ENCODE measurements around the gene PEAR1. TPM values are rescaled to one million over a fixed set of nuclear protein-coding genes. Genes with fewer than 3 reads are reported as not detected.

The PEAR1 gene, protein sequence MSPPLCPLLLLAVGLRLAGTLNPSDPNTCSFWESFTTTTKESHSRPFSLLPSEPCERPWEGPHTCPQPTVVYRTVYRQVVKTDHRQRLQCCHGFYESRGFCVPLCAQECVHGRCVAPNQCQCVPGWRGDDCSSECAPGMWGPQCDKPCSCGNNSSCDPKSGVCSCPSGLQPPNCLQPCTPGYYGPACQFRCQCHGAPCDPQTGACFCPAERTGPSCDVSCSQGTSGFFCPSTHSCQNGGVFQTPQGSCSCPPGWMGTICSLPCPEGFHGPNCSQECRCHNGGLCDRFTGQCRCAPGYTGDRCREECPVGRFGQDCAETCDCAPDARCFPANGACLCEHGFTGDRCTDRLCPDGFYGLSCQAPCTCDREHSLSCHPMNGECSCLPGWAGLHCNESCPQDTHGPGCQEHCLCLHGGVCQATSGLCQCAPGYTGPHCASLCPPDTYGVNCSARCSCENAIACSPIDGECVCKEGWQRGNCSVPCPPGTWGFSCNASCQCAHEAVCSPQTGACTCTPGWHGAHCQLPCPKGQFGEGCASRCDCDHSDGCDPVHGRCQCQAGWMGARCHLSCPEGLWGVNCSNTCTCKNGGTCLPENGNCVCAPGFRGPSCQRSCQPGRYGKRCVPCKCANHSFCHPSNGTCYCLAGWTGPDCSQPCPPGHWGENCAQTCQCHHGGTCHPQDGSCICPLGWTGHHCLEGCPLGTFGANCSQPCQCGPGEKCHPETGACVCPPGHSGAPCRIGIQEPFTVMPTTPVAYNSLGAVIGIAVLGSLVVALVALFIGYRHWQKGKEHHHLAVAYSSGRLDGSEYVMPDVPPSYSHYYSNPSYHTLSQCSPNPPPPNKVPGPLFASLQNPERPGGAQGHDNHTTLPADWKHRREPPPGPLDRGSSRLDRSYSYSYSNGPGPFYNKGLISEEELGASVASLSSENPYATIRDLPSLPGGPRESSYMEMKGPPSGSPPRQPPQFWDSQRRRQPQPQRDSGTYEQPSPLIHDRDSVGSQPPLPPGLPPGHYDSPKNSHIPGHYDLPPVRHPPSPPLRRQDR
- 0.94 TPM for total RNA-seq

DNA sequence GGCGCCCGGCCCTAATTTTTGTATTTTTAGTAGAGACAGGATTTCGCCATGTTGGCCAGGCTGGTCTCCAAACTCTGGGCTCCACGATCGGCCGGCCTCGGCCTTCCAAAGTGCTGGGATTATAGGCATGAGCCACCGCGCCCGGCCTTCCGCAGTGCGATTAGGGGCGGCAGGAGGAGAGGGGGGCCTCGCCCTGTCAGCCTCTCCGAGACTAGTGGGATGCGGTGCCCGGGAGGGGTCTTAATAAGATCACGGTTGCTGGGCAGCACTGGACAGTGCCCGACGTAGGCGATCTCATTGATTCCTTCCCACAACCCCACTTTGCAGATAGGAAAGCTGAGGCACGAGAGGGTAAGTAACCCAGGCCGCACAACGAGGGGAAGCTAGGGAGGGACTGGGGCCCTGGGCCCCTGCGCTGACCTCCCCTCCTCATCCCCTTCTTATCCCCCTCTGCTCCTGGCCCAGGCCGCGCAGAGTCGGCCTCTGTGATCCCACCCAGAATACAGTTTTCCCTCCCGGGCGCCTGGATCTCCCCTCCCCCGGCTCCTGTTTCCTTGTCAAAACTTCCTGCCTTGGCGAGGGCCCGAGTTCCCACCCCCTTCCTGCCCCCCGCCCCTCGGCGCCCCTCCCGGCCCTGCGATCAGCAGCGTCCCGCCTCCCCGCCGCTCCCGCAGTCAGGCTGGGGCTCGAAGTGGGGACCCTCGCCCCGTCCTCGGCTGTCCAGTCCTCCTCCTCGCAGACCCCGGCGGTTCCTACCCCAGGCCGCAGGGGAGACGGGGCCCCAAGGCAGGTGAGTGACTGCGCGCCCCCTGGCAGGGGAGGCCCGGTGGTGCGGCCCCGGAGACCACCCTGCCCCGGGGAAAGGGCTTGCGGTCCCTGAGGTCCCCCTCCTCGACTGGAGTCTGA, at the start of gene PEAR1:
PEAR1 (plus strand) TSS at position 671 of the 906 bp plus-strand sequence. CDS start 10,209 bp downstream, outside the sequence.

DNA sequence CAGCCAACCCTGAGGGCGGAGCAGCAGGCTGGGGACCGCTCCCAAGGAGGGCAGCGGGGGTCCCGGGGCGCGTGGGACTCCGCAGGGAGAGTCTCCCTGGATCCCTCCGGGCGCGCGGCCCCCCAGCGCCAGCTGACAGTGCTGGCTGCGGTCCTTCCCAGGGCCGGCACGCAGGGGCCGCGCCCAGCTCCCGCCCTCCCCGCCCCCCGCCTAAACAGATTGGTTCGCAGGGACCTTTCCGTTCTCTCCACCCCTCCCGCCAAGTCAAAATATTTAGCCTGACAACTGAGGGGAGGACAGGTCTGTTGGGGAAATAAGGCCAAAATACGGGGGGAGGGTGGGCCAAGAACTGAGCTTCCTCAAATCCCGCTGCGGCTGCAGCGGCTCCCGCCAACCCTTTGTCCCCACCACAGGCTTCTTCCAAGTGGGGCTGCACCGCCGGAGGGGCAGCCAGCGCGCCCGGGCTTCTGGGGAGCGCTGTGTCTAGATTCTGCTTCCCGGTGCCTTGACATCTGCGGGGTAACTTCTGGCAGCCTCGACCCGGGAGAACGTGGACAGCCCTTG, 34.5 kb upstream of the PEAR1 start, which contains the start of gene INSRR:
INSRR (minus strand) TSS at position 159 of the 564 bp plus-strand sequence. CDS start 496 bp downstream, outside the sequence.

DNA sequence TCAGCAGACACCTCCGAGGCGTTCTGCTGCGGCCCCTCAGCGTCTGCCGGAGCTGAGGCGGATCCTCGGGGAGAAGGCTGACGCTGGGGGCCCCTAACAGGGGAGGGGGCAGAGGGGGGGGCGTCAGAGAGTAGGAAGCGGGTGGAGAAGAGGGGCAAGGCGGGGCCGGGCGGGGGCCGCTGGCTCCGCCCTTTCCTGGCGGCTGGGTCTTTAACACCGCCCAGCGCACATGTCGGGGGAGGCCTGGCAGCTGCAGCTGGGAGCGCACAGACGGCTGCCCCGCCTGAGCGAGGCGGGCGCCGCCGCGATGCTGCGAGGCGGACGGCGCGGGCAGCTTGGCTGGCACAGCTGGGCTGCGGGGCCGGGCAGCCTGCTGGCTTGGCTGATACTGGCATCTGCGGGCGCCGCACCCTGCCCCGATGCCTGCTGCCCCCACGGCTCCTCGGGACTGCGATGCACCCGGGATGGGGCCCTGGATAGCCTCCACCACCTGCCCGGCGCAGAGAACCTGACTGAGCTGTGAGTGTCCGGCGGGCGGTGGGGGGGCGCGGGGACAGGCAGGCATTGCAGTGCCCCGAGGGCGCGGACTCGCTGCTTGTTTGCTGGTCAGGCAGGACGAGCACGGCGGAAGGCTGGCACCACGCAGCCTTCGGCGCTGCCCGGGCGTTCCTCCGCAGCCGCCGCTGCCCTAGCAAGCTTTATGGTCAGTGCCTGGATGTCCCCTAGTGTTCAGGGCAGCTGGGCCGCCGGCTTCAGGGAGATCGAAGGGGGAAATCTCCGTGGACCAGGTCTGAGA, 32.7 kb upstream of the PEAR1 start, which contains the start of gene NTRK1:
NTRK1 (plus strand) TSS at position 238 of the 796 bp plus-strand sequence; CDS start at position 308, 70 bp downstream.

DNA sequence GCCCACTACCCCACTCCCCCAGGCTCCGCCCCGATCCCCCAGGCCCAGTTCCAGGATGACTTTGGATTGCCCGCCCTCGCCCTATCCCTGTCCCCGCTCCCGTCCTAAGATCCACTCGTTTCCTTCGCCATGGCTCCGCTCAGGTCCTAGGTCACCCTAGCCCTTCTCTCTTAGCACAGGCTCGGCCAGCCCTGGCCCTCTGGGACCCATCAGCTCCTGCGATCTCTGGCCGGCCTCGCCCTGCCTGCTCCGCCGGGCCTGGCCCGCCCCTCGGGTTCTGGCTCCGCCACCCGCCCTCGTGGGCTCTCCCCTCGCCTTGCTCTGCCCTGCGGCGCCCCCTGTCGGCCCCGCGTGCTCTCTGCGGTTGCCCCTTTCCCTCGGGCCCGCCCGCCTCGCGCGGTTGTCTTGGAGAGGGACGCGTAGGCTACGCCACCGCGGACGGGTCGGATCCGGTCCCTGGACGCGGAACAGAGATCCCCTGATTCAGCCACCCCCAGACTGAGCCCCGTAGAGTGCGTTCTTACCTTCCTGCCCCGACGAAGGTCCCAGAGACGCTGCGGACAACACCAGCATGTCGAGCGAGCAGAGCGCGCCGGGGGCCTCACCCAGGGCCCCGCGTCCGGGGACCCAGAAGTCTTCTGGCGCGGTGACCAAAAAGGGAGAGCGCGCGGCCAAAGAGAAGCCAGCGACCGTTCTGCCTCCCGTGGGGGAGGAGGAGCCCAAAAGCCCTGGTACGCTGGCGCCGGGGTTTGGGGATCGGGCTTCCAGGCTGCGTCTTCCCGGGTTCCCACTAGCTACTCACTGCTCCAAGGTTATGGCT, 26.9 kb downstream of the PEAR1 start, which contains the start of gene LRRC71:
LRRC71 (plus strand) TSS at position 400 of the 820 bp plus-strand sequence; CDS start at position 572, 172 bp downstream.

Small RNA genes within 50 kb of the gene (small RNA-seq; reads per million reads assigned to genes)
- not detected for gene MIR765 (ENCODE audit: low replicate concordance)

Other genes with a start within 250 kb of the PEAR1 start
- 29.7 TPM for gene NES, start 216.3 kb upstream of the PEAR1 start, total RNA-seq
- gene CRABP2, start 188.1 kb upstream of the PEAR1 start, total RNA-seq: 1.9 TPM
- gene METTL25B, start 165.2 kb upstream of the PEAR1 start, total RNA-seq: 11.6 TPM
- gene ISG20L2, start 165.0 kb upstream of the PEAR1 start, total RNA-seq: 14.1 TPM
- 9.7 TPM for gene MRPL24, start 152.6 kb upstream of the PEAR1 start, total RNA-seq
- 68.5 TPM for gene HDGF, start 142.0 kb upstream of the PEAR1 start, total RNA-seq
- 27.9 TPM for gene PRCC, start 126.2 kb upstream of the PEAR1 start, total RNA-seq
- gene SH2D2A, start 76.9 kb upstream of the PEAR1 start, total RNA-seq: not detected
- 0.31 TPM for gene INSRR, start 34.6 kb upstream of the PEAR1 start, total RNA-seq
- 0.31 TPM for gene NTRK1, start 32.9 kb upstream of the PEAR1 start, total RNA-seq
- gene LRRC71, start 26.9 kb downstream of the PEAR1 start, total RNA-seq: not detected
- gene ARHGEF11, start 152.0 kb downstream of the PEAR1 start, total RNA-seq: 85.1 TPM
- not detected for gene ETV3L, start 206.1 kb downstream of the PEAR1 start, total RNA-seq
- gene ETV3, start 244.7 kb downstream of the PEAR1 start, total RNA-seq: 21.9 TPM

Measured in parietal lobe (tissue), 2 donors.